A549 (cell line): ENCODE measurements around the gene CC2D1A. TPM values are rescaled to one million over a fixed set of nuclear protein-coding genes. Genes with fewer than 3 reads are reported as not detected.

Source experiments
- ATAC-seq, 2 experiments: fragments of 200-7000 bp in 1 of 2; fragments of >200 bp in 1 of 2; cut with Nextera tagmentation in 1 of 2; cut with Tn5 transposase in 1 of 2; 3 replicates each; pipeline versions ENCODE4 v1.8.0 to v1.9.1; 2018 to 2020; ENCODE audit warnings: mild to moderate bottlenecking in 1 of 2, moderate library complexity in 1 of 2
- CTCF ChIA-PET: fragments of 300-600 bp; sonication (Branson Sonifier 250); formaldehyde crosslinking; extraction: SDS; loops from one replicate; lab custom pipeline; 2021; ENCODE audit warnings: antibody characterized with exemption, inconsistent platforms; lab: Yijun Ruan, JAX
- POLR2A ChIA-PET: fragments of 350-600 bp; formaldehyde crosslinking; extraction: SDS; loops from one replicate; lab custom pipeline; 2021; ENCODE audit warnings: antibody characterized with exemption, inconsistent platforms; lab: Yijun Ruan, JAX
- DNase-seq, 2 experiments: peaks; one replicate each; pipeline versions ENCODE4 v3.0.0 to v3.0.0-alpha.2; 2011 to 2016; ENCODE audit warnings: low read depth in 1 of 2, low spot score in 1 of 2
- FAIRE-seq: peaks from 2 replicates; lab custom pipeline; 2011; peaks lifted over from hg19 to GRCh38; lab: Jason Lieb, UNC
- H3K27ac ChIP-seq, 2 experiments: fragments of >200 bp; sonication (Bioruptor Twin); formaldehyde crosslinking; 3 replicates each; pipeline ENCODE4 v1.5.1; 2016 to 2017
- H3K4me1 ChIP-seq: fragments of >200 bp; sonication (Bioruptor Twin); formaldehyde crosslinking; 3 replicates; pipeline ENCODE4 v1.6.1; 2016
- H3K4me2 ChIP-seq: fragments of >200 bp; sonication (Bioruptor Twin); formaldehyde crosslinking; 3 replicates; pipeline ENCODE4 v1.6.1; 2016
- H3K4me3 ChIP-seq: fragments of >200 bp; sonication (Bioruptor Twin); formaldehyde crosslinking; 3 replicates; pipeline ENCODE4 v1.5.1; 2016
- H3K9me3 ChIP-seq: fragments of >200 bp; sonication (Bioruptor Twin); formaldehyde crosslinking; 3 replicates; pipeline ENCODE4 v1.6.1; 2016
- CEBPB ChIP-seq, 2 experiments: fragments of >200 bp in 1 of 2; sonication (Bioruptor Twin) in 1 of 2; formaldehyde crosslinking in 1 of 2; IDR thresholded peaks; 2 replicates each; pipeline ENCODE4 v1.6.1; 2012 to 2016
- CHD4 ChIP-seq: fragments of 200-600 bp; sonication (generic); IDR thresholded peaks from 2 replicates; pipeline ENCODE4 v1.6.1; 2016; ENCODE audit warnings: antibody characterized with exemption, mild to moderate bottlenecking, borderline replicate concordance
- EP300 ChIP-seq, 2 experiments: fragments of >200 bp; sonication (Bioruptor Twin); formaldehyde crosslinking; IDR thresholded peaks; 2 replicates in 1 of 2; 3 replicates in 1 of 2; pipeline ENCODE4 v1.6.1; 2016 to 2017
- HOXA7 ChIP-seq: fragments of 250-450 bp; sonication (Bioruptor Pico); IDR thresholded peaks from 2 replicates; pipeline ENCODE4 v1.5.0; 2020; ENCODE audit warnings: mild to moderate bottlenecking, moderate library complexity
- NFE2L2 ChIP-seq: fragments of 150-350 bp; conservative IDR thresholded peaks from 2 replicates; pipeline ENCODE4 v1.6.1; 2014; ENCODE audit warnings: low read length
- NPAS2 ChIP-seq: fragments of 250-450 bp; sonication (Bioruptor Pico); IDR thresholded peaks from 2 replicates; pipeline ENCODE4 v1.8.0; 2022; ENCODE audit warnings: mild to moderate bottlenecking, moderate library complexity, borderline replicate concordance
- PHF8 ChIP-seq: fragments of 200-600 bp; sonication (generic); IDR thresholded peaks from 2 replicates; pipeline ENCODE4 v1.6.1; 2016; ENCODE audit warnings: low read depth, mild to moderate bottlenecking, antibody characterized with exemption, moderate library complexity, borderline replicate concordance
- RAD21 ChIP-seq, 2 experiments: fragments of >200 bp in 1 of 2; sonication (Bioruptor Twin) in 1 of 2; formaldehyde crosslinking in 1 of 2; IDR thresholded peaks in 1 of 2; conservative IDR thresholded peaks in 1 of 2; 2 replicates in 1 of 2; 3 replicates in 1 of 2; pipeline ENCODE4 v1.6.1; 2012 to 2018; ENCODE audit warnings: inconsistent platforms in 1 of 2
- RCOR1 ChIP-seq: fragments of 150-350 bp; IDR thresholded peaks from 2 replicates; pipeline ENCODE4 v1.6.1; 2014; ENCODE audit warnings: antibody characterized with exemption, low read length, low read depth
- RNF2 ChIP-seq: fragments of 200-600 bp; sonication (generic); IDR thresholded peaks from 2 replicates; pipeline ENCODE4 v1.6.1; 2016; ENCODE audit warnings: low read depth, mild to moderate bottlenecking, antibody characterized with exemption, moderate library complexity, borderline replicate concordance
- TFCP2L1 ChIP-seq: fragments of 250-450 bp; sonication (Bioruptor Pico); IDR thresholded peaks from 2 replicates; pipeline ENCODE4 v1.5.0; 2021; ENCODE audit warnings: mild to moderate bottlenecking
- TP53 ChIP-seq: fragments of 250-450 bp; sonication (Bioruptor Pico); IDR thresholded peaks from 2 replicates; pipeline ENCODE4 v1.5.0; 2021; ENCODE audit warnings: mild to moderate bottlenecking, moderate library complexity
- WGBS: methylation state at CpG from one replicate; pipeline ENCODE4 v1.1.6; 2017; ENCODE audit errors: missing lambda C conversion rate; 5-methylcytosine and 5-hydroxymethylcytosine counted together
- polyA plus RNA-seq, 4 experiments: library from polyadenylated mRNA; depleted of rRNA in 3 of 4; stranded (reverse); fragments of >200 nt; fragmentation: RNase III in 1 of 4; extraction: RNeasy Plus Mini Kit Qiagen cat#74134 plus additional on column Dnase treatment in 1 of 4; gene quantifications; 2 replicates in 3 of 4; 3 replicates in 1 of 4; pipeline ENCODE4 v1.2.3, GENCODE V29; 2011 to 2017
- TF ChIP-seq, protein P1 (sequence below): fragments of 200-600 bp; sonication (generic); IDR thresholded peaks from 2 replicates; pipeline ENCODE4 v1.6.1; 2016; ENCODE audit warnings: antibody characterized with exemption, mild to moderate bottlenecking, moderate library complexity
- TF ChIP-seq, protein P2 (sequence below): IDR thresholded peaks from 2 replicates; pipeline ENCODE4 v1.6.1; 2012
- TF ChIP-seq, protein P3 (sequence below): fragments of >200 bp; sonication (Bioruptor Twin); formaldehyde crosslinking; IDR thresholded peaks from 3 replicates; pipeline ENCODE4 v1.6.1; 2016
- TF ChIP-seq, protein P4 (sequence below): fragments of 250-450 bp; sonication (Bioruptor Pico); IDR thresholded peaks from 2 replicates; pipeline ENCODE4 v1.5.0; 2020; ENCODE audit warnings: low read depth, mild to moderate bottlenecking, moderate library complexity
- TF ChIP-seq, protein P5 (sequence below): fragments of 150-350 bp; IDR thresholded peaks from 2 replicates; pipeline ENCODE4 v1.6.1; 2014; ENCODE audit warnings: low read depth, mild to moderate bottlenecking, low read length

Gene CC2D1A
- polyA plus RNA-seq, 2 of the 4 experiments (the other 2 are of a cell fraction): 4.8 to 13.9 TPM

DNA sequence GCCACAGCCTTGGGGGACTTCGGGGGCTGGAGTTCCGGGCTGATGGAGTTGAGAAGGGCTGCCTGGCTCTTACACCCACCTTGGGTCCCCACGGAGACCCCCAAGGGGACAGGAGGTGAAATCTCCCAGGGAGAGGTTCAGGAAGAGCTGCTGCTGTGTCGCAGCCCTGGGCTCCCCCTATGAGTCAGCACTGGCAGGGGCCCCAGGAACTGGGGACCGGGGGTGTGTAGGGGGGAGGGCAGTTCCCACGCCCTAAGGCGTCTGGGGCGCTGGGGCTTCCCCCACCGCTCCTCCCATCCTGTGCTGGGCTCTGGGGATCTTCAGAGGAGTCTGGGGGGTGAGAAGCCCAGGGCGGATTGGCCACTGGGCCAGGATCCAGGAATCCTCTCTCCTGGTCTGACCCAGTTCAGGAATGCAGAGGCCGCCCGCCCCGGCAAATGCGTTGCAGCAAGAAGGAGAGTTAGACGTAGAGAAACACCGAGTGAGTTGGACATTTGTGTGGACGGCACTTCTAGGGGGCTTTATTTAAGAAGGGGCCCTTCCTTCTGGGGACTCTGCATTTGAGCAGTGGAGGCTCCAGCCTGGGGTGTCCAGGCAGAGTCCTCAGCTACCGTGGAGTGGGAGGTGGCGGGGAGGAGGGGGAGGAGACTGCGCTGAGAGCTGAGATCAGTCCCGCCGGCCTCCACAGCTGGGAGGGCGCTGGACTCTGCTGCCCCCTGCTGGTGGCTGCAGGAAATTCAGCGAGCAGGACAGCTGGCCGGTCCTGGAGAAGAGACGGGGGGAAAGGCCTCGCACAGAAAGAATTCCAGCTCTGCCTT lies 44.1 kb upstream of the CC2D1A start (continued):
- no peak for TF ChIP-seq TFCP2L1 (CRISPR knock-in tag)
- TF ChIP-seq NFE2L2: no peak
- TF ChIP-seq EP300 (IDR thresholded peaks at IDR 0.05): peak; percentile 51 to 73; a peak in 2 of 5 replicates
- TF ChIP-seq, protein P1, sequence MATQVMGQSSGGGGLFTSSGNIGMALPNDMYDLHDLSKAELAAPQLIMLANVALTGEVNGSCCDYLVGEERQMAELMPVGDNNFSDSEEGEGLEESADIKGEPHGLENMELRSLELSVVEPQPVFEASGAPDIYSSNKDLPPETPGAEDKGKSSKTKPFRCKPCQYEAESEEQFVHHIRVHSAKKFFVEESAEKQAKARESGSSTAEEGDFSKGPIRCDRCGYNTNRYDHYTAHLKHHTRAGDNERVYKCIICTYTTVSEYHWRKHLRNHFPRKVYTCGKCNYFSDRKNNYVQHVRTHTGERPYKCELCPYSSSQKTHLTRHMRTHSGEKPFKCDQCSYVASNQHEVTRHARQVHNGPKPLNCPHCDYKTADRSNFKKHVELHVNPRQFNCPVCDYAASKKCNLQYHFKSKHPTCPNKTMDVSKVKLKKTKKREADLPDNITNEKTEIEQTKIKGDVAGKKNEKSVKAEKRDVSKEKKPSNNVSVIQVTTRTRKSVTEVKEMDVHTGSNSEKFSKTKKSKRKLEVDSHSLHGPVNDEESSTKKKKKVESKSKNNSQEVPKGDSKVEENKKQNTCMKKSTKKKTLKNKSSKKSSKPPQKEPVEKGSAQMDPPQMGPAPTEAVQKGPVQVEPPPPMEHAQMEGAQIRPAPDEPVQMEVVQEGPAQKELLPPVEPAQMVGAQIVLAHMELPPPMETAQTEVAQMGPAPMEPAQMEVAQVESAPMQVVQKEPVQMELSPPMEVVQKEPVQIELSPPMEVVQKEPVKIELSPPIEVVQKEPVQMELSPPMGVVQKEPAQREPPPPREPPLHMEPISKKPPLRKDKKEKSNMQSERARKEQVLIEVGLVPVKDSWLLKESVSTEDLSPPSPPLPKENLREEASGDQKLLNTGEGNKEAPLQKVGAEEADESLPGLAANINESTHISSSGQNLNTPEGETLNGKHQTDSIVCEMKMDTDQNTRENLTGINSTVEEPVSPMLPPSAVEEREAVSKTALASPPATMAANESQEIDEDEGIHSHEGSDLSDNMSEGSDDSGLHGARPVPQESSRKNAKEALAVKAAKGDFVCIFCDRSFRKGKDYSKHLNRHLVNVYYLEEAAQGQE: no peak
- TF ChIP-seq, protein P2, sequence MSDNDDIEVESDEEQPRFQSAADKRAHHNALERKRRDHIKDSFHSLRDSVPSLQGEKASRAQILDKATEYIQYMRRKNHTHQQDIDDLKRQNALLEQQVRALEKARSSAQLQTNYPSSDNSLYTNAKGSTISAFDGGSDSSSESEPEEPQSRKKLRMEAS: peak; percentile 13; the same call in 1 of the 2 replicates
- TF ChIP-seq, protein P3, sequence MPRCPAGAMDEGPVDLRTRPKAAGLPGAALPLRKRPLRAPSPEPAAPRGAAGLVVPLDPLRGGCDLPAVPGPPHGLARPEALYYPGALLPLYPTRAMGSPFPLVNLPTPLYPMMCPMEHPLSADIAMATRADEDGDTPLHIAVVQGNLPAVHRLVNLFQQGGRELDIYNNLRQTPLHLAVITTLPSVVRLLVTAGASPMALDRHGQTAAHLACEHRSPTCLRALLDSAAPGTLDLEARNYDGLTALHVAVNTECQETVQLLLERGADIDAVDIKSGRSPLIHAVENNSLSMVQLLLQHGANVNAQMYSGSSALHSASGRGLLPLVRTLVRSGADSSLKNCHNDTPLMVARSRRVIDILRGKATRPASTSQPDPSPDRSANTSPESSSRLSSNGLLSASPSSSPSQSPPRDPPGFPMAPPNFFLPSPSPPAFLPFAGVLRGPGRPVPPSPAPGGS: peak; percentile 60; the same call in 1 of the 3 replicates
- TF ChIP-seq CEBPB (IDR thresholded peaks at IDR 0.05): no peak
- no peak for TF ChIP-seq CHD4
- no peak for TF ChIP-seq NPAS2
- peak; percentile 92 to 95 for TF ChIP-seq RAD21 (conservative IDR thresholded peaks at IDR 0.05 in 1 of 2, IDR thresholded peaks at IDR 0.05 in 1 of 2)
- no peak for TF ChIP-seq TP53 (CRISPR knock-in tag)
- no peak for TF ChIP-seq RCOR1
- TF ChIP-seq, protein P4, sequence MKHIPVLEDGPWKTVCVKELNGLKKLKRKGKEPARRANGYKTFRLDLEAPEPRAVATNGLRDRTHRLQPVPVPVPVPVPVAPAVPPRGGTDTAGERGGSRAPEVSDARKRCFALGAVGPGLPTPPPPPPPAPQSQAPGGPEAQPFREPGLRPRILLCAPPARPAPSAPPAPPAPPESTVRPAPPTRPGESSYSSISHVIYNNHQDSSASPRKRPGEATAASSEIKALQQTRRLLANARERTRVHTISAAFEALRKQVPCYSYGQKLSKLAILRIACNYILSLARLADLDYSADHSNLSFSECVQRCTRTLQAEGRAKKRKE (CRISPR knock-in tag): 0 out of 2 replicates have a peak, but pooled peaks have one; percentile 63

DNA sequence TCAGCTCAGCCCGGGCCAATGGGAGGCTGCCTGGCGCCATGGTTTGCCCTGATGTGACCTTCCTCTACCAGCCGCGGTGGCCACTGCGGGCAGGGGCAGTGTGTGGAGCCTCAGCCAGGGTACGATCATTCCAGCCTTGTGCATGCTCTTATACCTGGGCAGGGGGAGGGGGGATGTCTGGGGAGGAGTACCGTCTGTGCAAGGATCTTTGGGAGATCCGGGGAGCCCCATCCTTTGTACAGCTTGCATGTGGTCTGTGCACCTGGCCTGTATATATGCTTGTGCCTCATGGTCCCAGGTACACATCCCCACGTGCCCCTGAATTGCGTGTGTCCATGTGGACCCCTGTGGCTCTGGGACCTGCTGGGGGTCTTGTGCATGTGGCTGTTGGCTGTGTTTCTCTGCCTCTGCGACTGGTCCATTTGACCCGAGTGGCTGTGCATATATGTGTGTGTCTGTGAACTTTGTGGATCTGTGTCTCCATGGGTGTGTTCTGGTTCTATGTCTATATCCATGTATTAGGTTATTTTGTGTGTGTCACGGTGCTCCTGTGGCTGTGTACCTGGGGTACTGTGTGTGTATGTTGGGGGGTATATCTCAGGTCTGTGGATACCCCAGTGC lies 41.8 kb upstream of the CC2D1A start:
- Histone ChIP-seq H3K27ac (peak overlapping the region; percentile 91 to 96; a peak in 5 of 6 replicates), H3K4me2 (peak overlapping the region; percentile 97), H3K4me1 (peaks cover 54% of the 10 kb centered on the region), H3K9me3 (no peaks in the 10 kb centered on the region), H3K4me3 (no peak overlapping the region)
- FAIRE-seq (no peak), ATAC-seq (peak in 1 of 2 experiments; percentile 15; a peak in 3 of 6 replicates), DNase-seq (no peak)
- POLR2A ChIA-PET: interaction anchor here (3.3 to 3.5 kb wide), 2 partner anchors 17 to 29 kb away, joined by 33 to 37 read pairs; no protein-coding TSS in a partner anchor
- no peak for TF ChIP-seq RNF2
- TF ChIP-seq, protein P5, sequence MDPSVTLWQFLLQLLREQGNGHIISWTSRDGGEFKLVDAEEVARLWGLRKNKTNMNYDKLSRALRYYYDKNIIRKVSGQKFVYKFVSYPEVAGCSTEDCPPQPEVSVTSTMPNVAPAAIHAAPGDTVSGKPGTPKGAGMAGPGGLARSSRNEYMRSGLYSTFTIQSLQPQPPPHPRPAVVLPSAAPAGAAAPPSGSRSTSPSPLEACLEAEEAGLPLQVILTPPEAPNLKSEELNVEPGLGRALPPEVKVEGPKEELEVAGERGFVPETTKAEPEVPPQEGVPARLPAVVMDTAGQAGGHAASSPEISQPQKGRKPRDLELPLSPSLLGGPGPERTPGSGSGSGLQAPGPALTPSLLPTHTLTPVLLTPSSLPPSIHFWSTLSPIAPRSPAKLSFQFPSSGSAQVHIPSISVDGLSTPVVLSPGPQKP: no peak
- TF ChIP-seq PHF8: no peak
- TF ChIP-seq, protein P2: peak; percentile 20; the same call in 1 of the 2 replicates
- no peak for TF ChIP-seq HOXA7
- CTCF ChIA-PET: interaction anchor here (0.5 to 20.6 kb wide), 7 partner anchors 8 to 78 kb away, joined by 3 to 271 read pairs (median 40); partner anchors contain the start of gene ZSWIM4
- WGBS: 32% methylated on average over 11 of the region's 13 CpGs
